Measurements from ENCODE around the gene DR1. TPM values are rescaled to one million over a fixed set of nuclear protein-coding genes. Genes with fewer than 3 reads are reported as not detected.
"Not testable (repeated sequence)": the region's sequence is repeated elsewhere in the genome, so short reads cannot be mapped to it uniquely, and the experiment has no call there.

DR1 gene
- total RNA-seq, 2 donors from 2014 or later: 40.3 to 41.9 TPM

GRCh38 chr1:93338387-93339146, 7.1 kb upstream of the DR1 start:
- DNase-seq (ENCODE audit: low spot score): no peak
- intact Hi-C loops (cut with DNase I): no loop called here

- intact Hi-C loops (cut with DNase I): no loop called here
- DNase-seq (ENCODE audit: low spot score): no peak
These were observed 6.5 kb upstream of the DR1 start for GRCh38 chr1:93339171-93339697.

DNA sequence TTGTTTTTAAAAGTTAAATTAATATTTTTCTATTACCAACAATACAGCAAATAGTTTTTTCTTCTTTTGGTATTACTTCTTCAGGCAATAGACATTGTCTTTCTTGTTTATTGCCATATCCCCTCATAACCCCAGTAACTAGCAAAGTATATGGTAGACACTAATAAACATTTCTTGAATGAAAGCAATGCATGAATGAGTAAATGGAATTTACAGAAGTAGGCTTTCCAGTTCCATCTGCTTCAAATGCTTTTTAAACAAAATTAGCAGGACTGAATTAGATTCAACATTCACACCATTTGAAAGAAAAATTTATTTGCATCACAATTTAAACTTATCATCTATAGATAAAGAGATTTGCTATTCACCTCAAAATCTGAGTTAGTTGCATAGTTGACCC, 5.6 kb upstream of the DR1 start:
- DNase-seq (ENCODE audit: low spot score): no peak
- intact Hi-C loops (cut with DNase I): no loop called here

- no peak for DNase-seq (ENCODE audit: low spot score)
- intact Hi-C loops (cut with DNase I): no loop called here
These were observed 1.2 kb upstream of the DR1 start for GRCh38 chr1:93344484-93344883.

DNA sequence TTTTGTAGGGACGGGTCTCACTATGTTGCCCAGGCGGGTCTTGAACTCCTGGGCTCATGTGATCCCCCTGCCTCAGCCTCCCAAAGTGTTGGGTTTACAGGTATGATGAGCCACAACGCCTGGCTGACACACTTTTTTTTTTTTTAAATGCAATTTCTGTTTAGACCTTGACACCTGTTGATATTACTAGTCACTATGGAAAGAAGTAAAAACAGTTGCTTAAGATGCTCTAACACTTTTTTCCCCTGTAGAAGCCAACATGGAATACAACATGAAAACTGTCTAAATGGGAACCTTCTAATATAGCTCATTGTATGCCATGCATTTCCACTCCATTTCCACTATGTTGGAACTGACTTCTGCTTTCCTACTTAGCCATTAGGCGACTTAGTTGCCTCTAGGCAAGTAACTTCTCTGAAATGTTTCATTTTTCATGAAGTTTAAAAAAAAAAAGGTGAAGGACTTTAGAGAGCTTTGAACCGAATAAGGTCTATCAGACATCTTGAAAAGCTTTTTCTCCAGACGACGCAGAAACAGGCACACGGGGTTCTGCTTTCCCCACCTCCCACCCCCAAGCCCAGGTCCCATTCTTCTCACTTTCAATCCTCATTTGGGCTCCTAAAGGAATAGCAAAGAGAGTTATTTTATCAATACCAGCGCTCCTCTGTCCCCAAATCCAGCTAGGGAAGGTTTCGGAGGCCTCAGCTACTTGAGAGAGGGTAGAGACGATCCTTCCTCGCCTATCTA, 648 bp upstream of the DR1 start:
- DNase-seq (ENCODE audit: low spot score): no peak
- intact Hi-C loops (cut with DNase I): no loop called here

DNA sequence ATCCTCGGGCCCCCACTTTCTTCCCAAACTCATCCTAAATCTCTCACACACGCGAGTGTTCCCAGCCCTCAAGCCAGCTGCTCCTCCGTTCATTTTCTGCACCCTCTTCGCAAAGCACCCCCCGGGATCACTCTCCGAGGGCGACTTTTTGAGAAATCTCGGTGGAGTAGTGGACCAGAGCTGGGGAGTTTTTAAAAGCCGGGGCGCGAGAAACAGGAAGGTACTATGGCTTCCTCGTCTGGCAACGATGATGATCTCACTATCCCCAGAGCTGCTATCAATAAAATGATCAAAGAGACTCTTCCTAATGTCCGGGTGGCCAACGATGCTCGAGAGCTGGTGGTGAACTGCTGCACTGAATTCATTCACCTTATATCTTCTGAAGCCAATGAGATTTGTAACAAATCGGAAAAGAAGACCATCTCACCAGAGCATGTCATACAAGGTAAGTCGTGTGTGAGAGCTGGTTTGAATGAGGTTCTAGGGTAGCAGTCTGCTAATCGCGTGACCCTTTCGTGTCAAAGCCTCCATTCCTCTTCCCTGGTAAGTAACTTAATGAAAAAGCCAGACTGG, 800 bp downstream of the DR1 start:
- DNase-seq (ENCODE audit: low spot score): peak; percentile 43
- intact Hi-C loops (cut with DNase I): no loop called here

- DNase-seq (ENCODE audit: low spot score): no peak
- intact Hi-C loops (cut with DNase I): no loop called here
These were observed 1.7 kb downstream of the DR1 start for GRCh38 chr1:93347334-93347899.

DNA sequence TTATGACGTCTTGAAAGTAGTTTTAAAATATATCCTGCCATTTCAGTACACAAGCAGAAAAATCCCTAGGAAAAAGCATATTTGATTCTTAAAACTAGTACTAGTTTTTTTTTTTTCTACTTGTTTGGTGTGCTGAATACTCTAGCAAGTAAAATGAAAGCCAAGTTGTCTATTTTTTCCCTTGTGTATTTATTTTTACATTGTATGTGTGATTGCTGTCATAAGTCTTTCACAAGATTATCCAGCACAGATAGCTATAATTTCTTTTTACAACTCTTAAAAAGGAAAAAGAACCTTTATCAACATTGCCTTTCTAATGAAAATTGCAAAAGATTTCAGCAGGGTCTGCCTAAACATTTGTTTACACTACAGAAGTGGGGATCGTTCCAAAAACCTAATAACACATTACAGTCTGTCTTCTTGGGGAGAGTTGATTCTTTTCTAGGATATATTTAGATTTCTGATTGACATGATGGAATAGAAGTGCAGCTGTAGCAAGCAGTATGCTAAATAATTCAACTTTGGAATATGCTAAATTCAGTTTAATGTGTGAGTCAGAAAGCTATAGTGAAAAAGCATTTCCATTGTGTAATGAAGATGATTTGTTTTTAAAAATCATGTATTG, 2.5 kb downstream of the DR1 start:
- intact Hi-C loops (cut with DNase I): no loop called here
- no peak for DNase-seq (ENCODE audit: low spot score)

GRCh38 chr1:93349231-93350135, 3.8 kb downstream of the DR1 start:
- intact Hi-C loops (cut with DNase I): loop anchor here in 1 of 2 donors (10.0 kb wide), 1 partner anchor 565 kb away; the partner anchor contains the start of gene EVI5
- no peak for DNase-seq (ENCODE audit: low spot score)

DNA sequence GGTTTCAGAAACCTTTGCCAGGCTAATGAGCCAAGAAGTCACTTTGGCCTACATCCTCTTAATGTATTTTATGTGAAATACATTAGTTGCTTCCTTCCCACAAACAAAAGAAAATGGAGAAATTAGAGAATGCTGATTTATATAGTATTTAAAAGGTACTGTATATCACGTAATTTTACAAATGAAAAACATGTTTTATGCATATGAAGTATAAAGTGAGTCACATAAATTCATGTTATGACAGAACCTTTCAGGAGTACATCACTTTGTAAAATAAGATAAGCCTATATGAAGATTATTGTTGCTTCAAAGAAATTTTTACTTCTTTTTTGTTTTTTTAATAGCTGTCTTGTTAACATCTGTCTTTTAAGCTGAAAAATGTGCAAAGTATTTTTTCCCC, 4.6 kb downstream of the DR1 start:
- intact Hi-C loops (cut with DNase I): loop anchor here in 1 of 2 donors (10.0 kb wide), 1 partner anchor 566 kb away; the partner anchor contains the start of gene EVI5
- DNase-seq (ENCODE audit: low spot score): no peak

GRCh38 chr1:93350875-93351274, 5.2 kb downstream of the DR1 start:
- intact Hi-C loops (cut with DNase I): loop anchor here in 1 of 2 donors (10.0 kb wide), 1 partner anchor 566 kb away; the partner anchor contains the start of gene EVI5
- DNase-seq (ENCODE audit: low spot score): no peak

GRCh38 chr1:93351346-93351745, 5.6 kb downstream of the DR1 start:
- not testable (repeated sequence) for DNase-seq (ENCODE audit: low spot score)
- intact Hi-C loops (cut with DNase I): loop anchor here in 1 of 2 donors (10.0 kb wide), 1 partner anchor 567 kb away; the partner anchor contains the start of gene EVI5

DNA sequence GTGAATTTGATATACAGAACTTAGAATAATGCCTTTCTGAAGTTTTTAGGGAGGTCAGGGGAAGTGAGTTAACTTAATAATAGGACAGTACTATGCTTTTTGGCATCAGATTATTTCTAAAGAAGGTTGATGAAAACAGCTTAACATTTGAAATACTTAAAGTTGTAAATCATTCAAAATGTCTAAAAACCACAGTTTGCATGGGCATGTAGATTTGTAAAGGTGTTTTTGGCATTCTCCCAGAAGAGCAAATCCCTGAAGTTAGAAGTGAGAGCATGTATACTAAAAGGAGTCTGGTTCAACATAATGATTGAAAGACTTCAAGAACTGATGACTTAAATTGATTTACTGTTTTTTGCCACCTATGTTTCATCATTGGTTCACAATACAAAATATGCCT, 6.7 kb downstream of the DR1 start:
- intact Hi-C loops (cut with DNase I): loop anchor here in 1 of 2 donors (10.0 kb wide), 1 partner anchor 568 kb away; the partner anchor contains the start of gene EVI5
- no peak for DNase-seq (ENCODE audit: low spot score)

DNA sequence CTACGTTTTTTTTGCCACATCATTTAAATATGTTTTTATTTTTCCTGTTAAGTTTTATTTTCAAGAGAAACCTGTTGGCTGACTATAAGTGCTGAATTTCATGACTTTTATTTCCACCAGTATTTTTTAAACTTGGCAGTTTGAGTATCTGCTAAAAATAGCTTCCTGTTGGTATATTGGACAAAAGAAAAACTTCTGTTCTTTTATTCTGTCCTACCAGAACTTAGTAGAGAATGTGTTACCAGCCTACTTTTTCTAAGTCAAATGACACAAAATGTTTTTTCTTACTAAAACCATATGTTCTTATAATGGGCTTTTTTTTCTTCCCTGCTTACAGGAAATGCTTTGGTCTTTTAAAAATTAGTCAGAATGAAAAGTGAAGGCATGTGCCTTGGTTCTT, 7.6 kb downstream of the DR1 start:
- no peak for DNase-seq (ENCODE audit: low spot score)
- intact Hi-C loops (cut with DNase I): loop anchor here in 1 of 2 donors (10.0 kb wide), 1 partner anchor 568 kb away; the partner anchor contains the start of gene EVI5

- intact Hi-C loops (cut with DNase I): loop anchor here in 1 of 2 donors (10.0 kb wide), 1 partner anchor 570 kb away; the partner anchor contains the start of gene EVI5
- no peak for DNase-seq (ENCODE audit: low spot score)
These were observed 9.0 kb downstream of the DR1 start for GRCh38 chr1:93354749-93355148.

- intact Hi-C loops (cut with DNase I): loop anchor here in 1 of 2 donors (10.0 kb wide), 1 partner anchor 572 kb away; the partner anchor contains the start of gene EVI5
- DNase-seq (ENCODE audit: low spot score): no peak
These were observed 11.5 kb downstream of the DR1 start for GRCh38 chr1:93357242-93357641.

- intact Hi-C loops (cut with DNase I): loop anchor here in 1 of 2 donors (10.0 kb wide), 1 partner anchor 573 kb away; the partner anchor contains the start of gene EVI5
- DNase-seq (ENCODE audit: low spot score): no peak
These were observed 12.6 kb downstream of the DR1 start for GRCh38 chr1:93358293-93358692.

DNA sequence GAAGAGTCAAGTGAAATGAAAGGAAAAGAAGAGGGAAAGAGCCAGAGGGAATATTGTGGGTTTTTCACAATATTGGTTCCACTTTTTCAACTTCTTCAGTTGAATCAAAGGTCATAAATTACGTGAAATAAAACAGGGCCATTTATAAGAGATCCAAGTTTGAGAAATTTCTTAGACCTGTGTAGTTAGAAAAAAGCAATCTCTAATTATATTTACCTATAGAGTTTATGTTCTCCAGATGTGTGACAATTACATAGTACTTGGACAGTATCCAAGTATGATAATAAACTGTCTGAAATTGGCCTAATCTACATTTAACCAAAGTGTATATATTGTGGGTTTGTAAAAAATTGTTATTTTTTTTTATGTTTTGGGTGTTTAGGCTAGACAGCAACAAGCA, 14.4 kb downstream of the DR1 start:
- DNase-seq (ENCODE audit: low spot score): no peak
- intact Hi-C loops (cut with DNase I): no loop called here

Measured in posterior vena cava (tissue), 2 donors.